MM.1S (cell line): ENCODE measurements around the gene SLC38A8.

Experiments
- CTCF ChIP-seq: fragments of 300-600 bp; sonication (generic); IDR thresholded peaks from 2 replicates; pipeline ENCODE4 v1.5.1; 2016; ENCODE audit warnings: antibody characterized with exemption, low read length, mixed read lengths
- EZH2 ChIP-seq: fragments of 300-600 bp; sonication (generic); optimal IDR thresholded peaks from 2 replicates; pipeline ENCODE3; 2017; ENCODE audit warnings: low read depth, mild to moderate bottlenecking, antibody characterized with exemption, low read length, mixed read lengths
- EZH2phosphoT487 ChIP-seq: fragments of 300-600 bp; sonication (generic); IDR thresholded peaks from 2 replicates; pipeline ENCODE4 v1.6.1; 2018; ENCODE audit warnings: antibody characterized with exemption, low read length

GRCh38 chr16:84042879-84043485 is 387 bp upstream of the SLC38A8 start:
- TF ChIP-seq CTCF (no peak), EZH2 (no peak), EZH2phosphoT487 (no peak)
